CMK (cell line): ENCODE data around the gene UCP2.
"Not testable (repeated sequence)": the region's sequence is repeated elsewhere in the genome, so short reads cannot be mapped to it uniquely, and the experiment has no call there.

Experiments used
- DNase-seq: peaks from one replicate; pipeline ENCODE4 v3.0.0-alpha.2; 2010; ENCODE audit warnings: low read depth

UCP2 gene

DNA sequence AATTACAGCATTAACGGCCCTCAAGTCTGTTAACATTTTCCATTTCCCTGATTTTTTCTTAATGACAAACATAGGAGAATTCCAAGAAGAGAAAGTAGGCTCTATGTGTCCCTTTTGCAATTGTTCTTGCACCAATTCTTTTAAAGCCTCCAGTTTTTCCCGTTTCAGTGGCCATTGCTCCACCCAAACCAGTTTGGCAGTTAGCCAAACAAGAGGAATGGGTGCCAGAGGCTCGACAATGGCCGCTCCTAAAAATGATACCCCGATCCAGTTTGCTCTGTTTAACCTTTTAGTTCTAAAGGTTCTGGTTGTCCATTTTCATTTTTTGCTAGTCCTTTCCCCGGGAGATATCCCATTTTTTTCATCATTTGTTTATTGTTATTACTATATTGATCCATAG is 38.6 kb downstream of the UCP2 start:
- DNase-seq: no peak

DNA sequence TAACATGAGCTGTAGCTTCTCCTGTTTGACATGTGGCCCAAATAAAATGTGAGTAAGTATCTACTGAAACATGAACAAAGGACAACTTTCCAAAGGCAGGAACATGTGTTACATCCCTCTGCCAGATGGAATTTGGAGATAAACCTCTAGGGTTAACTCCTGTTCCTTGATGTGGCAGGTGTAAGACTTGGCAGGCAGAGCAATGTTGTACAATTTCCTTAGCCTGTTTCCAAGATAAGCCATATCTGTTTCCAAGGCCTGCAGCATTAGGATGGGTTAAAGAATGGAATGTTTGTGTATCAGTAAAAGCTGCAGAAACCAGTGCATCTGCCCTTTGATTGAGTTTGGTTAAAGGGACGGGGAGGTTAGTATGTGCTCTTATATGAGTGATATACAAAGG is 40.6 kb downstream of the UCP2 start:
- DNase-seq: no peak

GRCh38 chr11:73940801-73941570 is 41.7 kb downstream of the UCP2 start:
- DNase-seq: no peak

DNA sequence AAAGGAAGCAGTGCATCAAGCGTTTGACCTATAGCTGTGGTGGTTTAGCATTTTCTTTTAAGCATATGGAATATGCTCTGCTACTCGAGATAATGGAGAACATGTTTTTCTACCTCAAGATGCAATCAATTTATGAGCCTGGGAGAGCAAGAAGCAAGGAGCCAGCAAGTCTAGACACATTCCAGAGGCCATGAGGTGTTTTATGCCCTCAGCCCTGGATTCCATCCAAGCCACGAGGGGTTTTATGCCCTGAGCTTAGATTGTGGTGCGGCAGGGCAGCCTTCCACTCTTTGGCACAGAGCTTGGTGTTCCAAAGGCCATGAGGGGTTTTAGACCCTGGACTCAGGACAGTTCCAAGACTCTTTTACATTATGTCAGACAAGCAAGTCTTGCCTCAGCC is 43.5 kb downstream of the UCP2 start:
- DNase-seq: no peak

DNA sequence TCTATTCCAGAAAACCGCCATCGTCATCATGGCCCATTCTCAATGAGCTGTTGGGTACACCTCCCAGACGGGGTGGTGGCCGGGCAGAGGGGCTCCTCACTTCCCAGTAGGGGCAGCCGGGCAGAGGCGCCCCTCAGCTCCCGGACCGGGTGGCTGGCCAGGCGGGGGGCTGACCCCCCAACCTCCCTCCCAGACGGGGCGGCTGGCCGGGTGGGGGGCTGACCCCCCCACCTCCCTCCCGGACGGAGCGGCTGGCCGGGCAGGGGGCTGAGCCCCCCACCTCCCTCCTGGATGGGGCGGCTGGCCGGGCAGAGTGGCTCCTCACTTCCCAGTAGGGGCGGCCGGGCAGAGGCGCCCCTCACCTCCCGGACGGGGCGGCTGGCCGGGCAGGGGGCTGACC is 46.6 kb downstream of the UCP2 start:
- DNase-seq: not testable (repeated sequence)

DNA sequence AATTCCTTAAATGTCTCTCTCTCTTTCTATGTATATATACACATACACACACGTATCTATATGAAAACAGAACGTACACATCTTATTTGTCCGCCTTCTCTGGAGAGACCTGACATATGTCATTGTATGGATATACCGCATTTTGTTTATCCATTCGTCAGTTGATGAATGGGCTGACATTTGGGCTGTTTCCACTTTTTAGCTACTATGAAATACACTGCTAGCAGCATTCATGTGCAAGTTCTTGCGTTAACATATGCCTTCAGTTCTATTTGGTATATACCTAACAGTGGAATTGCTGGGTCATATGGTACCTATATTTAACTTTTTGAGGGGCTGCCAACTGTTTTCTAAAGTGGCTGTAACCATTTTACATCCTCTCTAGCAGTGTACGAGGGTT is 49.9 kb downstream of the UCP2 start:
- DNase-seq: no peak

DNA sequence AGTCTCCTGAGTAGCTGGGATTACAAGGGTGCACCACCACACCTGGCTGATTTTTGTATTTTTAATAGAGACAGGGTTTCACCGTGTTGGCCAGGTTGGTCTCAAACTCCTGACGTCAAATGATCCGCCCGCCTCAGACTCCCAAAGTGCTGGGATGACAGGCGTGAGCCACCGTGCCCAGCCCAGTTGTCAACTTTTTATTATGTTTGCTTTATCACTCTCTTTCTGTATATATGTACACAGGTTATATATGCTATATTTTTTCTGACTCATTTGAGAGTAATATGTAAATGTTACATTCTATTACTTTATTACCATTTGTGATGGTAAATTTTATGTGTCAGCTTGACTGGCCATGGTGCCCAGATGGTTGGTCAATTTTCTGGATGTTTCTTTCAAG is 50.7 kb downstream of the UCP2 start:
- no peak for DNase-seq

GRCh38 chr11:73931039-73931645 is 51.5 kb downstream of the UCP2 start:
- DNase-seq: peak; percentile 50

- no peak for DNase-seq
Observed at GRCh38 chr11:73929388-73929787, 53.3 kb downstream of the UCP2 start.
